Spleen (tissue), 11 donors: ENCODE data around the gene SLC35F5. TPM values are rescaled to one million over a fixed set of nuclear protein-coding genes. Genes with fewer than 3 reads are reported as not detected.
"Not testable (repeated sequence)": the region's sequence is repeated elsewhere in the genome, so short reads cannot be mapped to it uniquely, and the experiment has no call there.

Experiments
- DNase-seq: peaks from one replicate; pipeline ENCODE4 v3.0.0-alpha.2; 2020
- H3K27ac ChIP-seq, 8 donors: fragments of 200-600 bp; sonication (generic) in 7 of 8; 1 replicate in 4 of 8; 2 replicates in 4 of 8; pipeline versions ENCODE4 v1.5.0 to v1.8.0; 2016 to 2021; ENCODE audit warnings: inconsistent platforms in 4 of 8, mild to moderate bottlenecking in 4 of 8, moderate library complexity in 1 of 8
- H3K27me3 ChIP-seq, 7 donors: fragments of 200-600 bp; sonication (generic) in 6 of 7; replicated peaks in 1 of 7; 1 replicate in 4 of 7; 2 replicates in 3 of 7; pipeline versions ENCODE4 v1.5.0 to v1.8.0; 2016 to 2021; ENCODE audit warnings: inconsistent platforms in 3 of 7, mild to moderate bottlenecking in 1 of 7
- H3K36me3 ChIP-seq, 6 donors: fragments of 200-600 bp; sonication (generic) in 5 of 6; 1 replicate in 4 of 6; 2 replicates in 2 of 6; pipeline versions ENCODE4 v1.5.0 to v1.8.0; 2016 to 2021; ENCODE audit warnings: inconsistent platforms in 2 of 6
- H3K4me1 ChIP-seq, 6 donors: fragments of 200-600 bp; sonication (generic) in 5 of 6; 1 replicate in 3 of 6; 2 replicates in 3 of 6; pipeline versions ENCODE4 v1.5.0 to v1.8.0; 2016 to 2021; ENCODE audit warnings: inconsistent platforms in 3 of 6
- H3K4me3 ChIP-seq, 8 donors: fragments of 200-600 bp; sonication (generic) in 7 of 8; 1 replicate in 4 of 8; 2 replicates in 4 of 8; pipeline versions ENCODE4 v1.5.0 to v1.8.0; 2016 to 2021; ENCODE audit warnings: inconsistent platforms in 4 of 8, mild to moderate bottlenecking in 4 of 8, moderate library complexity in 2 of 8
- H3K9me3 ChIP-seq, 8 donors: fragments of 200-600 bp; sonication (generic) in 7 of 8; 1 replicate in 4 of 8; 2 replicates in 4 of 8; pipeline versions ENCODE4 v1.5.0 to v1.8.0; 2016 to 2021; ENCODE audit warnings: inconsistent platforms in 4 of 8
- POLR2A ChIP-seq, 3 donors: fragments of 450-650 bp; IDR thresholded peaks; one replicate each; pipeline ENCODE4 v1.5.1; 2017; ENCODE audit warnings: antibody characterized with exemption in 3 of 3, mild to moderate bottlenecking in 1 of 3
- POLR2AphosphoS5 ChIP-seq, 3 donors: sonication (generic); formaldehyde crosslinking; IDR thresholded peaks; one replicate each; pipeline ENCODE4 v1.5.1; 2017; ENCODE audit warnings: antibody characterized with exemption in 3 of 3
- WGBS, 5 donors: extraction: QIAGEN DNeasy Blood & Tissue Kit in 3 of 5; methylation state at CpG; one replicate each; pipeline versions ENCODE4 v1.1.5 to v1.1.7; 2013 to 2018; 5-methylcytosine and 5-hydroxymethylcytosine counted together
- intact Hi-C: fragments of 100-400 bp; cut with DNase I; formaldehyde crosslinking; loops from one replicate; pipeline ENCODE4 v1.15.0; 2023; ENCODE audit warnings: low total_unique reads
- polyA plus RNA-seq, 3 donors: library from polyadenylated mRNA; stranded (reverse); fragments of 200-250 nt; gene quantifications; one replicate each; pipeline ENCODE4 v1.2.1, GENCODE V29; 2013
- total RNA-seq, 7 donors: library from RNA; depleted of rRNA in 3 of 7; stranded (reverse); fragments of >200 nt in 3 of 7; fragmentation: NEBNext Ultra II Directional in 4 of 7; extraction: Animal tissue kit (Norgen Biotek cat#: 25700) in 4 of 7; gene quantifications; one replicate each; pipeline versions ENCODE4 v1.1.0 to v1.2.1, GENCODE V29; 2016 to 2021
- TF ChIP-seq, protein P1 (sequence below), 11 experiments: fragments of 200-600 bp in 7 of 11; fragments of 450-650 bp in 4 of 11; sonication (generic) in 4 of 11; IDR thresholded peaks in 8 of 11; conservative IDR thresholded peaks in 3 of 11; 1 replicate in 7 of 11; 2 replicates in 4 of 11; pipeline versions ENCODE4 v1.4.0 to v1.8.0; 2016 to 2021; ENCODE audit warnings: antibody characterized with exemption in 11 of 11, inconsistent platforms in 4 of 11, mild to moderate bottlenecking in 1 of 11
- donor health status: healthy with polysubstance abuse.
- donor health status: DM: no; HTN: no; CAD: no; lungs with moderate emphysema.
- donor health status: DM: no; HTN: no; CAD: no.
- donor health status: Bipolar disorder and iron deficiency.
- donor health status: healthy.
- donor health status: DM: no; HTN: no; CAD: no.
- donor health status: DM: yes; HTN: yes; CAD: no.

Gene SLC35F5
- total and polyA plus RNA-seq, 10 donors = 10.4 to 104 (median 56.1) TPM

DNA sequence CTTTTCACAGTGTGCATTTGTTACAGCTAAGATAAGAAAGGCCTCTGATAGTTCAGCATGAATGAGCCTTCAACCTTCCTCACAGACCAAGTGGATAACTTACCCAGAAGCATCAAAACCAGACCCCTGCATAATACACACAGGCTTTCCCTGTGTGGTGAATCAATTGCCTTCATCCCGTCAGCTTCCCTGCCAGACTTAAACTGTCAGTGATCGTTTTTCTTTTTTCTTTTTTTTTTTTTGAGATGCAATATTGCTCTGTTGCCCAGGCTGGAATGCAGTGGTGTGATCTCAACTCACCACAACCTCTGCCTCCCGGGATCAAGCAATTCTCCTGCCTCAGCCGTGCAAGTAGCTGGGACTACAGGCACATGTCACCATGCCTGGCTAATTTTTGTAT lies 20.5 kb upstream of the SLC35F5 start:
- Histone ChIP-seq H3K4me3 (no peak overlapping the region), H3K27ac (no peak overlapping the region), H3K9me3 (no peaks in the 10 kb centered on the region), H3K27me3 (no peaks in the 10 kb centered on the region), H3K36me3 (no peaks in the 10 kb centered on the region), H3K4me1 (peaks cover 0 to 6% (median 0%) of the 10 kb centered on the region in 6 donors)
- DNase-seq = no peak
- TF ChIP-seq, protein P1, sequence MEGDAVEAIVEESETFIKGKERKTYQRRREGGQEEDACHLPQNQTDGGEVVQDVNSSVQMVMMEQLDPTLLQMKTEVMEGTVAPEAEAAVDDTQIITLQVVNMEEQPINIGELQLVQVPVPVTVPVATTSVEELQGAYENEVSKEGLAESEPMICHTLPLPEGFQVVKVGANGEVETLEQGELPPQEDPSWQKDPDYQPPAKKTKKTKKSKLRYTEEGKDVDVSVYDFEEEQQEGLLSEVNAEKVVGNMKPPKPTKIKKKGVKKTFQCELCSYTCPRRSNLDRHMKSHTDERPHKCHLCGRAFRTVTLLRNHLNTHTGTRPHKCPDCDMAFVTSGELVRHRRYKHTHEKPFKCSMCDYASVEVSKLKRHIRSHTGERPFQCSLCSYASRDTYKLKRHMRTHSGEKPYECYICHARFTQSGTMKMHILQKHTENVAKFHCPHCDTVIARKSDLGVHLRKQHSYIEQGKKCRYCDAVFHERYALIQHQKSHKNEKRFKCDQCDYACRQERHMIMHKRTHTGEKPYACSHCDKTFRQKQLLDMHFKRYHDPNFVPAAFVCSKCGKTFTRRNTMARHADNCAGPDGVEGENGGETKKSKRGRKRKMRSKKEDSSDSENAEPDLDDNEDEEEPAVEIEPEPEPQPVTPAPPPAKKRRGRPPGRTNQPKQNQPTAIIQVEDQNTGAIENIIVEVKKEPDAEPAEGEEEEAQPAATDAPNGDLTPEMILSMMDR (IDR thresholded peaks at IDR 0.05 in 8 of 11, conservative IDR thresholded peaks at IDR 0.05 in 3 of 11) = no peak
- no peak for TF ChIP-seq POLR2A (IDR thresholded peaks at IDR 0.05)
- TF ChIP-seq POLR2AphosphoS5 (IDR thresholded peaks at IDR 0.05) = no peak
- WGBS, 5 donors = 73 to 97% (median 88%) methylated on average over 4 of the region's 4 CpGs
- intact Hi-C loops = no loop called here

DNA sequence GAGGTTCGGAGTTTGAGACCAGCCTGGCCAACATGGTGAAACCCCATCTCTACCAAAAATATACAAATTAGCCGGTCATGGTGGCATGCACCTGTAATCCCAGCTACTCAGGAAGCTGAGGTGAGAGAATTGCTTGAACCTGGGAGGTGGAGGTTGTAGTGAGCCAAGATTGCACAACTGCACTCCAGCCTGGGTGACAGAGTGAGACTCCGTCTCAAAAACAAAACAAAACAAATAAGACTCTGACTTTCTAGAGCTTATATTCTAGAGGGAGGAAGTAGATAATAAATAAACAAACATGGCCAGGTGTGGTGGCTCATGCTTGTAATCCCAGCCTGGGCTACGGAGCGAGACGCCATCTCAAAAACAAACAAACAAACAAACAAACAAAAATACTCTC lies 18.2 kb upstream of the SLC35F5 start:
- H3K27me3 ChIP-seq, H3K9me3 ChIP-seq, H3K36me3 ChIP-seq, H3K4me3 ChIP-seq, DNase-seq, H3K27ac ChIP-seq, intact Hi-C loops, H3K4me1 ChIP-seq: not testable (repeated sequence)
- WGBS, 5 donors = 79 to 89% (median 86%) methylated on average over 6 of the region's 6 CpGs

DNA sequence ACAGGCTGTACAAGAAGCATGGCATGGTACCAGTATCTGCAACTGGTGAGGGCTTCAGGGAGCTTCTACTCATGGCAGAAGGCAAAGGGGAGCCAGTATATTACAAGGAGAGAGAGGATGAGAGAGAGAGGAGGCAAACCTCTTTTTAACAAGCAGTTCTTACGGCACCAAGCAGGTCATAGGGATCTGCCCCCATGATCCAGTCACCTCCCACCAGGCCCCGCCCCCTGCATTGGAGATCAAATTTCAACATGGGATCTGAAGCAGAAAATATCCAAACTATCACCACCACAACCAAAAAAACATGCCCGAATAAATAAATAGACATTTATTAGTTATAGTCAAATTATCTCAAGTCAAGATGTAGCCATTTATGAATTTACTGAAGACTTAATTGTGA lies 14.5 kb upstream of the SLC35F5 start:
- no peaks in the 10 kb centered on the region for H3K4me1 ChIP-seq
- no peak overlapping the region for H3K27ac ChIP-seq
- intact Hi-C loops = no loop called here
- no peaks in the 10 kb centered on the region for H3K27me3 ChIP-seq
- H3K36me3 ChIP-seq = no peaks in the 10 kb centered on the region
- no peaks in the 10 kb centered on the region for H3K9me3 ChIP-seq
- WGBS, 5 donors = 78 to 96% (median 90%) methylated on average over 3 of the region's 3 CpGs
- TF ChIP-seq, protein P1 (IDR thresholded peaks at IDR 0.05 in 8 of 11, conservative IDR thresholded peaks at IDR 0.05 in 3 of 11) = no peak
- no peak for TF ChIP-seq POLR2AphosphoS5 (IDR thresholded peaks at IDR 0.05)
- H3K4me3 ChIP-seq = no peak overlapping the region
- no peak for DNase-seq

DNA sequence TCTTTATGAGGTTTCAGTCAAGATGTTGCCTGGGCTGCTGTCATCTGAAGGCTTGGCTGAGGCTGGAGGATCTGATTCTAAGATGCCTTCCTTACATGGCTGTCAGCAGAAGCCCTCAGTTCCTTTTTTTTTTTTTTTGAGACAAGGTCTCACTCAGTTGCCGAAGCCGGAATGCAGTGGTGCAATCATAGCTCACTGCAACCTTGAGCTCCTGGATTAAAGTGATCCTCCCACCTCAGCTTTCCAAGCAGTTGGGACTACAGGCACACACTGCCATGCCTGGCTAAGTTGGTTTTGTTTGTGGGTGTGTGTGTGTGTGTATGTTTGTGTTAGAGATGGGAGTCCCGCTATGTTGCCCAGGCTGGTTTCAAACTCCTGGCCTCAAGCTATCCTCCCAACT lies 13.1 kb upstream of the SLC35F5 start:
- Histone ChIP-seq H3K36me3 (no peaks in the 10 kb centered on the region), H3K4me3 (no peak overlapping the region), H3K9me3 (peaks cover 0 to 6% (median 0%) of the 10 kb centered on the region in 8 donors), H3K4me1 (no peaks in the 10 kb centered on the region), H3K27ac (no peak overlapping the region), H3K27me3 (no peaks in the 10 kb centered on the region)
- 68 to 85% (median 71%) methylated on average over 3 of the region's 3 CpGs for WGBS, 5 donors
- no peak for DNase-seq
- intact Hi-C loops = no loop called here
- no peak for TF ChIP-seq POLR2A (IDR thresholded peaks at IDR 0.05)
- TF ChIP-seq, protein P1 (IDR thresholded peaks at IDR 0.05 in 8 of 11, conservative IDR thresholded peaks at IDR 0.05 in 3 of 11) = no peak

DNA sequence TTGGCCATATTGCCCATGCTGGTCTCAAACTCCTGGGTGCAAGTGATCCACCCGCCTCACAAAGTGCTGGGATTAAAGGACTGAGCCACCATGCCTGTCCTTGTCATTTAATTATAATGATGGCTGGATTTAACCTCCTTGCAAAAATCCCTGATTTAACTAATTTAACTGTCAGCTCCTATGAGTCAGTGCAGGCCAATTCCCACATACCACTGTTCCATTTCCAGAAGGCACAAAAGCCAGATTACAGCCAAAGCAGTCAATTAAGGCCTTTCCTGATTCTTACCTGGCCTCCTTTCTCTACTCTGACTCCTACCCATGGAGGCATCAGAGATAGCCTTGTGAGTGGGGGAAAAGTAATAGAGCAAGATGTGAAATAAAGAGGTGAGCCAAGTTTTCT lies 12.3 kb upstream of the SLC35F5 start:
- Histone ChIP-seq H3K4me3 (no peak overlapping the region), H3K9me3 (peaks cover 0 to 7% (median 0%) of the 10 kb centered on the region in 8 donors), H3K27me3 (no peaks in the 10 kb centered on the region), H3K27ac (no peak overlapping the region), H3K4me1 (no peaks in the 10 kb centered on the region), H3K36me3 (no peaks in the 10 kb centered on the region)
- DNase-seq = no peak
- WGBS, 5 donors = 88 to 100% (median 95%) methylated on average over 1 of the region's 1 CpG
- intact Hi-C loops = no loop called here
- TF ChIP-seq POLR2AphosphoS5 (IDR thresholded peaks at IDR 0.05) (no peak), POLR2A (IDR thresholded peaks at IDR 0.05) (no peak)
- TF ChIP-seq, protein P1 (IDR thresholded peaks at IDR 0.05 in 8 of 11, conservative IDR thresholded peaks at IDR 0.05 in 3 of 11) = no peak
